Panc1 (cell line): ENCODE results near the gene SESN1.

Source experiments
- CTCF ChIP-seq: fragments of 450-650 bp; IDR thresholded peaks from 2 replicates; pipeline ENCODE4 v1.5.1; 2017; ENCODE audit warnings: mild to moderate bottlenecking
- POLR2AphosphoS5 ChIP-seq: IDR thresholded peaks from 2 replicates; pipeline ENCODE4 v1.6.1; 2012; ENCODE audit warnings: mild to moderate bottlenecking, low read depth, low read length, moderate library complexity
- TF ChIP-seq, protein P1 (sequence below), 2 experiments: IDR thresholded peaks; 2 replicates each; pipeline ENCODE4 v1.6.1; 2011 to 2012; ENCODE audit warnings: low read depth in 2 of 2, control low read depth in 1 of 2, low read length in 1 of 2, mild to moderate bottlenecking in 1 of 2, moderate library complexity in 1 of 2; ENCODE audit not compliant: insufficient read depth in 1 of 2

- TF ChIP-seq CTCF, result no peak
- TF ChIP-seq, protein P1, sequence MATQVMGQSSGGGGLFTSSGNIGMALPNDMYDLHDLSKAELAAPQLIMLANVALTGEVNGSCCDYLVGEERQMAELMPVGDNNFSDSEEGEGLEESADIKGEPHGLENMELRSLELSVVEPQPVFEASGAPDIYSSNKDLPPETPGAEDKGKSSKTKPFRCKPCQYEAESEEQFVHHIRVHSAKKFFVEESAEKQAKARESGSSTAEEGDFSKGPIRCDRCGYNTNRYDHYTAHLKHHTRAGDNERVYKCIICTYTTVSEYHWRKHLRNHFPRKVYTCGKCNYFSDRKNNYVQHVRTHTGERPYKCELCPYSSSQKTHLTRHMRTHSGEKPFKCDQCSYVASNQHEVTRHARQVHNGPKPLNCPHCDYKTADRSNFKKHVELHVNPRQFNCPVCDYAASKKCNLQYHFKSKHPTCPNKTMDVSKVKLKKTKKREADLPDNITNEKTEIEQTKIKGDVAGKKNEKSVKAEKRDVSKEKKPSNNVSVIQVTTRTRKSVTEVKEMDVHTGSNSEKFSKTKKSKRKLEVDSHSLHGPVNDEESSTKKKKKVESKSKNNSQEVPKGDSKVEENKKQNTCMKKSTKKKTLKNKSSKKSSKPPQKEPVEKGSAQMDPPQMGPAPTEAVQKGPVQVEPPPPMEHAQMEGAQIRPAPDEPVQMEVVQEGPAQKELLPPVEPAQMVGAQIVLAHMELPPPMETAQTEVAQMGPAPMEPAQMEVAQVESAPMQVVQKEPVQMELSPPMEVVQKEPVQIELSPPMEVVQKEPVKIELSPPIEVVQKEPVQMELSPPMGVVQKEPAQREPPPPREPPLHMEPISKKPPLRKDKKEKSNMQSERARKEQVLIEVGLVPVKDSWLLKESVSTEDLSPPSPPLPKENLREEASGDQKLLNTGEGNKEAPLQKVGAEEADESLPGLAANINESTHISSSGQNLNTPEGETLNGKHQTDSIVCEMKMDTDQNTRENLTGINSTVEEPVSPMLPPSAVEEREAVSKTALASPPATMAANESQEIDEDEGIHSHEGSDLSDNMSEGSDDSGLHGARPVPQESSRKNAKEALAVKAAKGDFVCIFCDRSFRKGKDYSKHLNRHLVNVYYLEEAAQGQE (IDR thresholded peaks at IDR 0.05; ENCODE audit: insufficient read depth in 1 of 2, low read depth in 2 of 2, low read length in 1 of 2), result no peak
- TF ChIP-seq POLR2AphosphoS5, result no peak
These were observed 57.9 kb downstream of the SESN1 start for GRCh38 chr6:109036574-109037294.
